ENCODE data around the gene CETN2.
"Not testable (repeated sequence)": the region's sequence is repeated elsewhere in the genome, so short reads cannot be mapped to it uniquely, and the experiment has no call there.

Gene CETN2

DNA sequence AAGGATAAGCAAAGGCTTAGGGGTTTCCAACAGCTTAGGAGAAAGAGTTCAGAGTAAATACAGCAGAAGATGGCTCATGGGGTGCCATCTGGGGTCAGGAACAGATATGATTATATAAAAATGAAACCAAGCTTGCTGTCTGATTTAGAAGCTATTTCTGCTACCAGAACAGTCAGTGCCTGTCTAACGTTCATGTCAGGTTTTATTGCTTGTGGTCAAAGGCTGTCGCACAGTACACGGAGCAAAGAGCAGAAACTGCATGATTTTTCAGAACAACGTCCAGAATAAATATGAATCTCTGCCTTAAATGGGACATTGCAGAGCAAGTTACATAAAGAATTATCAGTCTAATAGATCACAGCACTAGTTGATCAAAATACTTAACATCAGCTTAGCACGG lies 17.4 kb downstream of the CETN2 start:
- Histone ChIP-seq H3K27me3 (ENCODE audit: insufficient read depth, low read length, poor library complexity) (no peaks in the 10 kb centered on the region), H3K27ac (ENCODE audit: low read length) (no peak overlapping the region), H3K9me3 (ENCODE audit: insufficient read depth, low read length, severe bottlenecking) (no peaks in the 10 kb centered on the region), H4K20me1 (ENCODE audit: insufficient read depth, low read length) (no peaks in the 10 kb centered on the region), H3K79me2 (ENCODE audit: insufficient read depth, low read length) (no peaks in the 10 kb centered on the region), H2AFZ (ENCODE audit: low read depth, low read length) (no peak overlapping the region), H3K4me1 (ENCODE audit: insufficient read depth, low read length) (no peaks in the 10 kb centered on the region), H3K9ac (ENCODE audit: low read depth, low read length) (no peak overlapping the region), H3K4me2 (ENCODE audit: insufficient read depth, low read length) (no peak overlapping the region), H3K36me3 (ENCODE audit: insufficient read depth, low read length) (no peaks in the 10 kb centered on the region), H3K4me3 (ENCODE audit: low read depth in 1 of 2, low read length in 2 of 2) (no peak overlapping the region)
- TF ChIP-seq EZH2 (IDR thresholded peaks at IDR 0.05; ENCODE audit: borderline replicate concordance, low read depth, low read length, severe bottlenecking), result no peak
- TF ChIP-seq, protein P1, sequence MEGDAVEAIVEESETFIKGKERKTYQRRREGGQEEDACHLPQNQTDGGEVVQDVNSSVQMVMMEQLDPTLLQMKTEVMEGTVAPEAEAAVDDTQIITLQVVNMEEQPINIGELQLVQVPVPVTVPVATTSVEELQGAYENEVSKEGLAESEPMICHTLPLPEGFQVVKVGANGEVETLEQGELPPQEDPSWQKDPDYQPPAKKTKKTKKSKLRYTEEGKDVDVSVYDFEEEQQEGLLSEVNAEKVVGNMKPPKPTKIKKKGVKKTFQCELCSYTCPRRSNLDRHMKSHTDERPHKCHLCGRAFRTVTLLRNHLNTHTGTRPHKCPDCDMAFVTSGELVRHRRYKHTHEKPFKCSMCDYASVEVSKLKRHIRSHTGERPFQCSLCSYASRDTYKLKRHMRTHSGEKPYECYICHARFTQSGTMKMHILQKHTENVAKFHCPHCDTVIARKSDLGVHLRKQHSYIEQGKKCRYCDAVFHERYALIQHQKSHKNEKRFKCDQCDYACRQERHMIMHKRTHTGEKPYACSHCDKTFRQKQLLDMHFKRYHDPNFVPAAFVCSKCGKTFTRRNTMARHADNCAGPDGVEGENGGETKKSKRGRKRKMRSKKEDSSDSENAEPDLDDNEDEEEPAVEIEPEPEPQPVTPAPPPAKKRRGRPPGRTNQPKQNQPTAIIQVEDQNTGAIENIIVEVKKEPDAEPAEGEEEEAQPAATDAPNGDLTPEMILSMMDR (IDR thresholded peaks at IDR 0.05; ENCODE audit: borderline replicate concordance, extremely low read depth, low read length, poor library complexity, severe bottlenecking), result no peak
- ATAC-seq (ENCODE audit: insufficient read depth, low read depth) (no peak), DNase-seq (no peak)

DNA sequence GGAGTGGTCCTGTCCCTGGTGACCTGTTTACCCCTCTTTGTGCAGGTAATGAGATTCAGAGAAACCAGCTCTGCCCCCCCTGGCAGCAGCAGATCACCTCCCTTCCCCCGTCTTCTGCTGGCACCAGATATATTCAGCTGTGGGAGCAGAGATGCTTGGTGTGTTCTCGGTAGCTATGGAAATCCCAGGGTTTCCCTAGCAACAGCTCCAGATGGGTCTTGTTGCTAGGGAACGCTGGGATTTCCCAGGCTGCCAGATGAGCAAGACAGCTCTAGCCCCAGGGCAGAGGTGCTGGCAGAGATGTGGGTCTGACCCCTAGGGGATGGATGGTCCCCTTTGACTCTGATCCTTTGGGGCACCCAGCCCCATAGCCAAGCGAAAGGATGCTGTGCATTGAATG lies 20.2 kb downstream of the CETN2 start:
- DNase-seq, result no peak

DNA sequence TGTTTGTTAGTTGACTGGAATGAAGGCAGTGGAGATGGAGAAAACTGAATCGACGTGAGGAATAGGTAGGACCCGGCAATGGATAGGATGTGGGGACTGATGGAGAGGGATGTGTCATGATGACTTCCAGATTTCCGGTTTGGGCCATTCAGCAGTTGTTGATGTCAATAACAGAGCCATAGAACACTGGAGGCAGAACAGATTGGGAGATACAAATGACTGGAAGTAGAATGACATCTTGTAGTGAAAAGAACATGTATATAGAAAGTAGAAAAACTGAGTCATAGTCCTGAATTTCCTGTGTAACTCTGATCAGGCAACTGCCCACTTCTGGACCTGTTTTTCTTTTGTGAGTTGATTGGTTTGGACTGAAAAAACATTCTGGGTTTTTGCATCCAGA lies 24.5 kb downstream of the CETN2 start:
- Histone ChIP-seq H3K9ac (ENCODE audit: low read depth, low read length) (no peak overlapping the region), H3K27me3 (ENCODE audit: insufficient read depth, low read length, poor library complexity) (no peaks in the 10 kb centered on the region), H3K79me2 (ENCODE audit: insufficient read depth, low read length) (no peaks in the 10 kb centered on the region), H3K4me2 (ENCODE audit: insufficient read depth, low read length) (no peak overlapping the region), H3K4me3 (ENCODE audit: low read depth in 1 of 2, low read length in 2 of 2) (no peak overlapping the region), H3K4me1 (ENCODE audit: insufficient read depth, low read length) (no peaks in the 10 kb centered on the region), H2AFZ (ENCODE audit: low read depth, low read length) (no peak overlapping the region), H3K9me3 (ENCODE audit: insufficient read depth, low read length, severe bottlenecking) (no peaks in the 10 kb centered on the region), H3K36me3 (ENCODE audit: insufficient read depth, low read length) (no peaks in the 10 kb centered on the region), H4K20me1 (ENCODE audit: insufficient read depth, low read length) (no peaks in the 10 kb centered on the region), H3K27ac (ENCODE audit: low read length) (no peak overlapping the region)
- DNase-seq, result no peak
- TF ChIP-seq EZH2 (IDR thresholded peaks at IDR 0.05; ENCODE audit: borderline replicate concordance, low read depth, low read length, severe bottlenecking), result no peak
- TF ChIP-seq, protein P1 (IDR thresholded peaks at IDR 0.05; ENCODE audit: borderline replicate concordance, extremely low read depth, low read length, poor library complexity, severe bottlenecking), result no peak
- ATAC-seq (ENCODE audit: insufficient read depth, low read depth), result no peak

More for the DNA sequence above, 20.2 kb downstream of the CETN2 start:
- Histone ChIP-seq H3K4me2 (ENCODE audit: insufficient read depth, low read length) (no peak overlapping the region), H3K36me3 (ENCODE audit: insufficient read depth, low read length) (no peaks in the 10 kb centered on the region), H3K27ac (ENCODE audit: low read length) (no peak overlapping the region), H3K9ac (ENCODE audit: low read depth, low read length) (no peak overlapping the region), H3K4me1 (ENCODE audit: insufficient read depth, low read length) (no peaks in the 10 kb centered on the region), H4K20me1 (ENCODE audit: insufficient read depth, low read length) (no peaks in the 10 kb centered on the region), H3K9me3 (ENCODE audit: insufficient read depth, low read length, severe bottlenecking) (no peaks in the 10 kb centered on the region), H3K27me3 (ENCODE audit: insufficient read depth, low read length, poor library complexity) (no peaks in the 10 kb centered on the region), H3K4me3 (ENCODE audit: low read depth in 1 of 2, low read length in 2 of 2) (no peak overlapping the region), H2AFZ (ENCODE audit: low read depth, low read length) (no peak overlapping the region), H3K79me2 (ENCODE audit: insufficient read depth, low read length) (no peaks in the 10 kb centered on the region)
- ATAC-seq (ENCODE audit: insufficient read depth, low read depth), result no peak
- TF ChIP-seq, protein P1 (IDR thresholded peaks at IDR 0.05; ENCODE audit: borderline replicate concordance, extremely low read depth, low read length, poor library complexity, severe bottlenecking), result no peak
- no peak for TF ChIP-seq EZH2 (IDR thresholded peaks at IDR 0.05; ENCODE audit: borderline replicate concordance, low read depth, low read length, severe bottlenecking)

DNA sequence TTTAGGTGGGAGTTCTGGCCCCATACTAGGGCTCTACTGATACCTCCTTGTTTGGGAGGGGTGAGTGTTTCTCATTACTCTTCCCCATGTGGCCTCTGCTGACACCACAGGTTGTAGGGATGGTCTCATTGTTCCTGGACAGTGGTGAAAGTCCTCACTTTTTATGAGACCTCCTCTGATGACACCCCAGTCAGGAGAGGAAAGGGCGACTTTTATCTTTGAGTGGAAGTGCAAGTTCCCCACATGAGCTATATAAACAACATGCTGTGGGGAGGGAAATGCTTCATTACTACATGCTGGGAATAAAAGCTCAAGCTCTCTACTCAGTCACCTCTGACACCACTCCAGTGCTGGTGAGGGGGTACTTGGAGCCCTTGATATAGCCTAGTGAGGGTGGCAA lies 31.6 kb downstream of the CETN2 start:
- H3K9me3 ChIP-seq (ENCODE audit: insufficient read depth, low read length, severe bottlenecking), result no peaks in the 10 kb centered on the region
- no peak overlapping the region for H2AFZ ChIP-seq (ENCODE audit: low read depth, low read length)
- ATAC-seq (ENCODE audit: insufficient read depth, low read depth) (no peak), DNase-seq (no peak)
- no peaks in the 10 kb centered on the region for H3K79me2 ChIP-seq (ENCODE audit: insufficient read depth, low read length)
- no peak for TF ChIP-seq EZH2 (IDR thresholded peaks at IDR 0.05; ENCODE audit: borderline replicate concordance, low read depth, low read length, severe bottlenecking)
- TF ChIP-seq, protein P1 (IDR thresholded peaks at IDR 0.05; ENCODE audit: borderline replicate concordance, extremely low read depth, low read length, poor library complexity, severe bottlenecking), result no peak
- H3K4me3 ChIP-seq (ENCODE audit: low read depth in 1 of 2, low read length in 2 of 2), result no peak overlapping the region
- no peak overlapping the region for H3K4me2 ChIP-seq (ENCODE audit: insufficient read depth, low read length)
- H3K27ac ChIP-seq (ENCODE audit: low read length), result no peak overlapping the region
- no peaks in the 10 kb centered on the region for H3K27me3 ChIP-seq (ENCODE audit: insufficient read depth, low read length, poor library complexity)
- no peaks in the 10 kb centered on the region for H3K4me1 ChIP-seq (ENCODE audit: insufficient read depth, low read length)
- H3K9ac ChIP-seq (ENCODE audit: low read depth, low read length), result no peak overlapping the region
- no peaks in the 10 kb centered on the region for H3K36me3 ChIP-seq (ENCODE audit: insufficient read depth, low read length)
- H4K20me1 ChIP-seq (ENCODE audit: insufficient read depth, low read length), result no peaks in the 10 kb centered on the region

DNA sequence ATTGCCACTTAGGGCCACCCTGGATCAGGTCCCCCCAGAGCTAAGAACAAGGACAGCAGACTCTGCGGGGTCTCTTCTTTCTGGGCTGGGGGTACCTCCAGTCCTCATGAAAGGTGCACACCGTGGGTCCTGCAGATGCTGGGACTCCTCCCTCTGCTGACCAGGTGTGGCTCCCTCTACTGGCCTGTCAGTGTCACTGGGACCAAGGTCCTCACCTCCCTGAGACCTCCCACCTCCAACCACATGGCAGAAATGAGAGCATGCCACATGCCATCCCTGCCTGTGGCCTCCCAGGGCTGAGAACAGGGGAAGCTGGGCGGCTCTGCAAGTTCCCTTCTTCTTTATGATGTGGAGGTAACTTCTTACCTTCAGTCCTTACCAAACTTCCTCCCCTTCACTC lies 43.5 kb downstream of the CETN2 start:
- H2AFZ ChIP-seq (ENCODE audit: low read depth, low read length); H3K4me2 ChIP-seq (ENCODE audit: insufficient read depth, low read length); H3K36me3 ChIP-seq (ENCODE audit: insufficient read depth, low read length); H3K9ac ChIP-seq (ENCODE audit: low read depth, low read length); H3K79me2 ChIP-seq (ENCODE audit: insufficient read depth, low read length); H3K9me3 ChIP-seq (ENCODE audit: insufficient read depth, low read length, severe bottlenecking); H3K27ac ChIP-seq (ENCODE audit: low read length); H3K4me3 ChIP-seq (ENCODE audit: low read depth in 1 of 2, low read length in 2 of 2); H3K4me1 ChIP-seq (ENCODE audit: insufficient read depth, low read length); DNase-seq; H3K27me3 ChIP-seq (ENCODE audit: insufficient read depth, low read length, poor library complexity); H4K20me1 ChIP-seq (ENCODE audit: insufficient read depth, low read length): not testable (repeated sequence)
- ATAC-seq (ENCODE audit: insufficient read depth, low read depth), result peak; percentile 40; the same call in 2 of the 3 replicates
